ENCODE measurements around the gene C1QTNF9. TPM values are rescaled to one million over a fixed set of nuclear protein-coding genes. Genes with fewer than 3 reads are reported as not detected.
"Not testable (repeated sequence)": the region's sequence is repeated elsewhere in the genome, so short reads cannot be mapped to it uniquely, and the experiment has no call there.

Gene C1QTNF9
- total and polyA plus RNA-seq, 2 of the 4 experiments (the other 2 are of a cell fraction), result 0.18 to 0.21 TPM

DNA sequence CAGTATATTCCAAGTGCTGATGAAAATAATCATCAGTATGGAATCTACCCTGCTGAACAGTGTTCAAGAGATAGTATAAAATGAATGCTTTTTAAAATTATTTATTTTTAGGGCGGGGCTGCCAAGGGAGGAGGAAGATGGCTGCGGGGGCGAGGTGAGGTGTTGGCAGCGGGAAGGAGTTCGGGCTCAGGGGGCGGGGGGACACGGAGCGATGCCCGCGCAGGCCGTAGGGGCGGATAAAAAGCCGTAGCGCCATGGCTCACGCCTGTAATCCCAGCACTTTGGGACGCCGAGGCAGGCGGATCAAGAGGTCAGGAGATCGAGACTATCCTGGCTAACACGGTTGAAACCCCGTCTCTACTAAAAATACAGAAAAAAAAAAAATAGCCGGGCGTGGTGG lies 18.2 kb downstream of the C1QTNF9 start:
- POLR2A ChIA-PET (ENCODE audit: unreplicated experiment); H3K9me1 ChIP-seq (ENCODE audit: insufficient read depth, low read length); H3K56ac ChIP-seq (ENCODE audit: extremely low read depth, insufficient read depth, low read length); H3K23ac ChIP-seq (ENCODE audit: low read depth, low read length); H2AFZ ChIP-seq (replicated peaks; ENCODE audit: low read length, poor library complexity); intact Hi-C loops (cut with micrococcal nuclease); H2AK5ac ChIP-seq (ENCODE audit: low read depth, low read length); H4K5ac ChIP-seq (ENCODE audit: low read depth, low read length); H4K91ac ChIP-seq (ENCODE audit: insufficient read depth, low read depth, low read length); ATAC-seq (ENCODE audit: low read depth); H2AK9ac ChIP-seq (replicated peaks; ENCODE audit: low read depth, low read length, poor library complexity); H3K4me2 ChIP-seq (ENCODE audit: low read depth, low read length); H2BK5ac ChIP-seq (ENCODE audit: low read depth, low read length, poor library complexity, severe bottlenecking); H2BK15ac ChIP-seq (ENCODE audit: low read depth, low read length); H3K18ac ChIP-seq (ENCODE audit: low read depth, low read length); H3K27ac ChIP-seq (ENCODE audit: insufficient read depth, low read length); H3K14ac ChIP-seq (replicated peaks; ENCODE audit: low read depth, low read length); H2BK120ac ChIP-seq (ENCODE audit: low read depth, low read length); H3K27me3 ChIP-seq (ENCODE audit: control insufficient read depth, insufficient read depth, low read length); H3K36me3 ChIP-seq (ENCODE audit: control insufficient read depth, insufficient read depth, low read length); H3K4ac ChIP-seq (ENCODE audit: low read depth, low read length); H2BK20ac ChIP-seq (ENCODE audit: low read depth, low read length); CTCF ChIA-PET; H3K9ac ChIP-seq (ENCODE audit: low read depth, low read length); DNase-seq; H3K79me1 ChIP-seq (ENCODE audit: low read depth in 1 of 2, low read length in 2 of 2); H3K4me1 ChIP-seq (ENCODE audit: control insufficient read depth, insufficient read depth, low read length); H4K20me1 ChIP-seq (ENCODE audit: insufficient read depth, low read length); BruUV-seq (replicated peaks); dilution Hi-C loops (cut with HindIII; ENCODE audit: low sequenced_read_pairs, unreplicated experiment); H3K4me3 ChIP-seq (ENCODE audit: insufficient read depth, low read depth, low read length); H4K8ac ChIP-seq (ENCODE audit: low read depth in 2 of 2, low read length in 2 of 2); H3K9me3 ChIP-seq (ENCODE audit: control insufficient read depth, insufficient read depth, low read length): not testable (repeated sequence)
- in situ Hi-C loops (cut with MboI; ENCODE audit: low sequenced_read_pairs), result loop anchor here (5.0 kb wide), 1 partner anchor 1415 kb away; no protein-coding TSS in a partner anchor
- WGBS, 2 experiments (ENCODE audit: extremely low coverage in 2 of 2, insufficient read length in 1 of 2), result 95% methylated on average over 17 of the region's 23 CpGs; no CpG with 5 or more reads in 1 of the 2 experiments

All from IMR-90 (cell line).